Activated naive CD8-positive, alpha-beta T cell treated with anti-CD3 and anti-CD28 coated beads, Interleukin-2, amount 50 U/mL, for 16 hours (primary cell): ENCODE results near the gene TMEM187.

Source experiments
- DNase-seq: peaks from one replicate; pipeline ENCODE4 v3.0.0-alpha.2; 2020; ENCODE audit warnings: low read depth, low spot score

TMEM187 gene

GRCh38 chrX:154019633-154020528 is 47.3 kb downstream of the TMEM187 start, which contains the start of gene IRAK1:
Gene IRAK1, minus strand, starts transcription at chrX:154019902. Its CDS starts 90 bp downstream, at chrX:154019812.
- no peak for DNase-seq

- DNase-seq, result no peak
Observed at GRCh38 chrX:154020536-154021115, 48.1 kb downstream of the TMEM187 start.

- no peak for DNase-seq
Observed at GRCh38 chrX:154021131-154021611, 48.6 kb downstream of the TMEM187 start.

- DNase-seq, result no peak
Observed at GRCh38 chrX:154022108-154022507, 49.6 kb downstream of the TMEM187 start.

- no peak for DNase-seq
Observed at GRCh38 chrX:154023276-154024000, 50.9 kb downstream of the TMEM187 start.

GRCh38 chrX:154024271-154024670 is 51.7 kb downstream of the TMEM187 start:
- no peak for DNase-seq

- DNase-seq, result no peak
Observed at GRCh38 chrX:154025230-154025629, 52.7 kb downstream of the TMEM187 start.

- DNase-seq, result no peak
Observed at GRCh38 chrX:154026136-154027021, 53.8 kb downstream of the TMEM187 start.

GRCh38 chrX:154027022-154027402 is 54.5 kb downstream of the TMEM187 start:
- DNase-seq, result no peak

- DNase-seq, result no peak
Observed at GRCh38 chrX:154027986-154028385, 55.4 kb downstream of the TMEM187 start.

- no peak for DNase-seq
Observed at GRCh38 chrX:154028502-154029184, 56.1 kb downstream of the TMEM187 start.

GRCh38 chrX:154029439-154029838 is 56.9 kb downstream of the TMEM187 start:
- no peak for DNase-seq

- no peak for DNase-seq
Observed at GRCh38 chrX:154030266-154030665, 57.7 kb downstream of the TMEM187 start.

- no peak for DNase-seq
Observed at GRCh38 chrX:154030715-154031305, 58.3 kb downstream of the TMEM187 start.

- no peak for DNase-seq
Observed at GRCh38 chrX:154032160-154032559, 59.6 kb downstream of the TMEM187 start.

GRCh38 chrX:154032653-154033052 is 60.1 kb downstream of the TMEM187 start:
- no peak for DNase-seq
